GM19238 (cell line): ENCODE data around the gene FLAD1.

Source experiments
- DNase-seq: peaks from one replicate; pipeline ENCODE4 v3.0.0; 2011; ENCODE audit warnings: low spot score; ENCODE audit not compliant: insufficient read length

Gene FLAD1

DNA sequence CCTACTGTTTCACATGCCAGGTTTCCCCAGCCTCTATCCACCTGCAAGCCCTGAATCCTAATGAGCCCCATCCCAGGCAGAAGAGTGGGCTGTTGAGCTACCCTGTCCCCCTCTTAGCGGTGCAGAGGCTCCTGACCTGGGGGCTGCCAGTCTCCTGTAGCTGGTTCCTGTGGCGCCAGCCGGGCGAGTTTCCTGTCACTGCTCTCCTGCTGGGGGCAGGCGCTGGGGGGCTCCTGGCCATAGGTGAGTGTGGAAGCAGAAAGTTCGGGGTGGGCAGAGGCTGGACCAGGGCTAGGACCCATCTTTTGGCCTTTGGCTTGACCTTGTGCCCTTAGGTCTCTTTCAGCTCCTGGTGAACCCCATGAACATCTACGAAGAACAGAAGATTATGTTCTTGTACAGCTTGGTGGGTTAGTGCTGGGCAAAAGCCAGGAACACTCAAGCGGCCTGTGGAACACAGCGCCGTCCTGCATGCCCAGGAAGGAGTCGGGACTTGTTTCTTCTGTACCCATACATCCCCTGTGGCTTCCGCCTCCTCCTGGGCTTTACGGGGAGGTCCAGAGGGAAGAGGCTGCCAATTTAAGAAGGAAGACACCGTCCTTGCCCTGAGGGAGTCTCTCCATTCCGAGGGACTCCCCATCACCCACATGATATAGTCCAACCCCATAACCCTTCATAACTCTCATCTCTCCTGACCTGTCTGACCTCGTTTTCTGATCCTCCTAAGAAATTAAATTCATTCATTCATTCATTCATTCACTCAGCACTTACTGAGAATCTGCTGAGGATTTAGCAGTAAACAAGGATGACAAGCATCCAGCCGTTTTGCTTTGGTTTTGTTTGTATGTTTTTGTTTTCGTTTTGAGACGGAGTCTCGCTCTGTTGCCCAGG lies 51.4 kb downstream of the FLAD1 start:
- no peak for DNase-seq

DNA sequence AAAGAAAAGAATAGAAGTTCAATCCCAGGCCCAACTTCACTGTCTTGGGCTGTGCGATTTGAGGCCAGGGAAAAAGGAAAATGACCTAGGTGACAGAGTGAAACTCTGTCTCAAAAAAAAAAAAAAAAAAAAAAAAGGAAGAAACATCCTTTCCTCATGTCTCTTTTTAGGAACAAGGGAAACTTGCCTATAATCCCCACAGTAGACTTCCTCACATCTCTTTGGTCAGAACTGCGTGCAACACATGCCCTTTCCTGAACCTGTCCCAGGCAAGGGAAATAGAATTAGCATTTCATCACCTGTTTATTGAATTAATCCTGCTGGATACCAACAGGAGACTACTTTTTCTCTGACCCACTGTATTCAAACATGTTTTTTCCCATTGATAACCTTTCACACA lies 52.8 kb downstream of the FLAD1 start:
- no peak for DNase-seq

DNA sequence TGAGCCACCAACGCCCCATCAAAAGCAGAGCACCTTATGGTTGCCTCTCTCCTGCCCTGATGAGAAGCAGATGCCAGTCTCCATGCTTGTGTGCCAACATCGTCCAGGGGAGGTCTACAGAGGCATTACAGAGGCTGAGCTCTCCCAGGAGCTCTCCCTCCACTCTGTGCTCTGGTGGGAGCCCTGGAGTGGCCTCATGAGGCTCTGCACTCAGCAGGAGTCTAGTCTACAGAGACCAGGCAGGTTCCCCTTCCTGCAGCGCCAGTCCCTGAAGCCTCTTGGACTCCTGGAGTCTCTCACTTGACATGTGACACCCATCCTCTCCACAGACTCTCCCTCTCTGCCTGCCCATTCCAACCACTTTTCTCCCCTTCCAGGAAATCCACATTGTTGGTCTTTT lies 53.9 kb downstream of the FLAD1 start:
- no peak for DNase-seq

DNA sequence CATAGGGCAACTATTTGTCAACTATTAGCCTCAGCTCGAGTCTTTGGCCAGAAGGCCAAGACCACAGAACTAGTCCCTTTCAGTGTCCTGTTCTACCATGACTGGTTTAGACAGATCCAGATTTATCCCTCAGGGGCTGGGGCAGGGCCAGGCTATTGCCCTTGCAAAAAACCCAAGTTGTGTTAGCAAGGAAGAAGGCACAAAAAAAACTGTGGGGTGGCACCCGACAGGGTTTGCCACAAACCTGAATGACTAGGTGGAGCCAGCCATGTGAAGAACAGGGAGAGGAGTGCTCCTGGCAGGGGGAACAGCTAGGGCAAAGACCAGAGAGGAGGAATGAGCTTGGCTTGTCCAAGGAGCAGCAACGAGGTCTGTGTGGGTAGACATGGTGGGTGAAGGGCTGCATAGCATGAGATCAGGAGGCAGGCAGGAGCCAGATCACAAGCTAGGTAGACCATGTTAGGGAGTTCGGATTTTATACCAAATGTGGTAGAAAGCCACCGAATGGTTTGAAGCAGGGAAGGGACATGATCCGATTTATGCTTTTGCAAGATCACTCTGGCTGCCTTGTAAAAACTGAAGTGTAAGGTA lies 54.8 kb downstream of the FLAD1 start:
- no peak for DNase-seq

DNA sequence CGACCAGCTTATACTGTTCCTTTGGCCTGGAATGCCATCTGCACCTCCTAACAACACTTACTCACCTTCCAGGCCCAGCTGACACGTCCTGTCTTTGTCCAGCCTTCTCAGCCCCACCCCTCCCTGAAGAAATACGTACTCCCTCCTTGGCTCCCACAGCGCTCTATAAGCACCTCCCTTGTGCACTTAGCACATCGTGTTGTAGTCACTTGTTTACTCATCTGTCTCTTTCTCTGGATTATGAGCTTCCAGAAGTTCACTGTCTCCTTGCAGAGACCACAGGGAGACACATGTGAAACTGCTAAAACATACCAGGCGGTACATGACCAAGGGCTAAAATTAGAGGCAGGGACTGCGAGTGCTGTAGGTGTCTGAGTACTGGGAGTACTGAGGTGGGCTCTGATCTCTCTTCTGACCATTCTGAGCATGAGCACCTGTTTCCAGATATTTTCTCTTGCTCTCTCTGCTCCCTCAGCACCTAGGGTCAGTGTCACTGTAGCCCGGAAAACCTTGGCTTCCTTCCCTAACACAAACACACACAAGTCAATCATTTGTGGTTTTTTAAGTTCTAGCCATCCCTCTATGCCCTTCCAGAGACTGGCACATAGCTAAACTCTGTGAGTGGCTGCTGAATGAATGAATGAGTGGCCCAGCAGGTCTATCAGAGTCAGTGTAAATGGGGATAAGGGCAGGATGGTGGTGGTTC lies 55.6 kb downstream of the FLAD1 start:
- DNase-seq: no peak

DNA sequence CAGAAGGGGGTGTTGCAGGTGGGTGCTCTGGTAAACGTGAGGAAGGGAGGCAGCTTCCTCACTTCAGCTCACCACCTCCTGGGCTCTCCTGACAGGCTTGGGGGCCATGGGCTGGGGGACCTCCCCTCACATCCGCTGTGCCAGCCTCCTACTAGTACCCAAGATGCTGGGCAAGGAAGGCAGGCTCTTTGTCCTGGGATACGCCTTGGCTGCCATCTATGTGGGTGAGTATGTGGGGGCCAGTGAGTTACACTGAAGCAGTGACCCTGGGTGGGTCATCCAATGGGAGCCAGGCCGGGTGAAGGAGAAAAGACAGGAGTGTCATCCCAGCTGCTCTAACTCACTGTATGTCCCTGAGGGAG lies 56.1 kb downstream of the FLAD1 start:
- no peak for DNase-seq

DNA sequence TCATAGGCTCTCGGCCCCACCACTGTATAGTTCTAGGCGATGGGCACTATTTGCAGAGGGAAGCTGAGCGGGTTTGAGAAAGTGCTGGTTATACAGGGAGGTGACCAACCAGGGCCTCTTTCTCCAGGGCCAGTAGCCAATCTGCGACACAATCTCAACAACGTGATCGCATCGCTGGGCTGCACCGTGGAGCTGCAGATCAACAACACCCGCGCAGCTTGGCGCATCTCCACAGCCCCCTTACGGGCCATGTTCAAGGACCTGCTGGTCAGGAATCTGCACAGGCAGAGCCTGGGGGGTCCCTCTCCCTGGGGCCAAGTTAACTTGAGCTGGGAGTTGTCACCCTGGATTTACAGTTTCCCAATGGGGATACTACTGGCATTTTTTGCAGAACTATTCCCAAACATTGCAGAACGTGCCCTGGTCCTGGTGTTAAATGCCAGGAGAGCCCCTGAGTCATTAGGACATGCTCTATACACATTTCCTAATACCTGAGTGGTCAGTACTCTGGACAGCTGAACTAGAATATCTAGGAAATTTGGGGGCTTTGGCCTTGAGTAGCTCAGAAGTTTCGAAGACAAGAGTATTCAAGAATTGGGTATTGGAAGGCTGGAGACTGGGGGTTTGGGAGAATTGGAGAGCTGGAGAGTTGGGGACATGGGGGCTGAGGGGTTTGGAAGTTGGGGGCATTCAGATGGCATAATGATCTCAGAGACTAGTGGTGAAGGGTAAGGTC lies 57.4 kb downstream of the FLAD1 start:
- DNase-seq: no peak
